Activated CD4-positive, CD25-positive, alpha-beta regulatory T cell treated with anti-CD3 and anti-CD28 coated beads, Interleukin-2, amount 50 U/mL, for 24 hours (primary cell): ENCODE measurements around the gene AGAP2.

ENCODE experiments used
- ATAC-seq, 2 donors: fragments of 150-1000 bp; cut with Tn5 transposase; one replicate each; pipeline ENCODE4 v1.10.0; 2021; ENCODE audit warnings: mild to moderate bottlenecking in 1 of 2, moderate library complexity in 1 of 2

AGAP2 gene

GRCh38 chr12:57735952-57736740 is 2.4 kb downstream of the AGAP2 start:
- no peak for ATAC-seq

GRCh38 chr12:57735198-57735855 is 3.2 kb downstream of the AGAP2 start:
- no peak for ATAC-seq

- ATAC-seq, result no peak
Measured at GRCh38 chr12:57734591-57734990, 4.0 kb downstream of the AGAP2 start.

GRCh38 chr12:57733928-57734327 is 4.6 kb downstream of the AGAP2 start:
- no peak for ATAC-seq

GRCh38 chr12:57732726-57733593 is 5.6 kb downstream of the AGAP2 start:
- no peak for ATAC-seq

- ATAC-seq, result no peak
Measured at GRCh38 chr12:57732270-57732669, 6.3 kb downstream of the AGAP2 start.

GRCh38 chr12:57731411-57732080 is 7.0 kb downstream of the AGAP2 start:
- no peak for ATAC-seq

GRCh38 chr12:57730336-57731067 is 8.0 kb downstream of the AGAP2 start:
- ATAC-seq, result no peak

GRCh38 chr12:57729321-57729844 is 9.2 kb downstream of the AGAP2 start:
- no peak for ATAC-seq

GRCh38 chr12:57727758-57728395 is 10.7 kb downstream of the AGAP2 start:
- no peak for ATAC-seq

- ATAC-seq, result no peak
Measured at GRCh38 chr12:57726884-57727757, 11.4 kb downstream of the AGAP2 start.

GRCh38 chr12:57726151-57726883 is 12.2 kb downstream of the AGAP2 start:
- ATAC-seq, result no peak

- ATAC-seq, result no peak
Measured at GRCh38 chr12:57725851-57726150, 12.7 kb downstream of the AGAP2 start.

GRCh38 chr12:57724936-57725740 is 13.4 kb downstream of the AGAP2 start:
- ATAC-seq, result no peak

- no peak for ATAC-seq
Measured at GRCh38 chr12:57724003-57724935, 14.3 kb downstream of the AGAP2 start.

- no peak for ATAC-seq
Measured at GRCh38 chr12:57723630-57723962, 14.9 kb downstream of the AGAP2 start.

- ATAC-seq, result no peak
Measured at GRCh38 chr12:57722716-57723629, 15.6 kb downstream of the AGAP2 start.
